ENCODE results near the gene RAD9B. TPM values are rescaled to one million over a fixed set of nuclear protein-coding genes. Genes with fewer than 3 reads are reported as not detected.

RAD9B gene
- 0.14 and 0.46 TPM in 2 replicates for total RNA-seq

GRCh38 chr12:110501752-110502738, at the start of gene RAD9B, which contains the start of gene VPS29:
TSS of gene RAD9B (plus strand) at chr12:110502331. CDS start at chr12:110502338, 7 bp downstream.
TSS of gene VPS29 (minus strand) at chr12:110502111. CDS start at chr12:110502051, 60 bp downstream.

DNA sequence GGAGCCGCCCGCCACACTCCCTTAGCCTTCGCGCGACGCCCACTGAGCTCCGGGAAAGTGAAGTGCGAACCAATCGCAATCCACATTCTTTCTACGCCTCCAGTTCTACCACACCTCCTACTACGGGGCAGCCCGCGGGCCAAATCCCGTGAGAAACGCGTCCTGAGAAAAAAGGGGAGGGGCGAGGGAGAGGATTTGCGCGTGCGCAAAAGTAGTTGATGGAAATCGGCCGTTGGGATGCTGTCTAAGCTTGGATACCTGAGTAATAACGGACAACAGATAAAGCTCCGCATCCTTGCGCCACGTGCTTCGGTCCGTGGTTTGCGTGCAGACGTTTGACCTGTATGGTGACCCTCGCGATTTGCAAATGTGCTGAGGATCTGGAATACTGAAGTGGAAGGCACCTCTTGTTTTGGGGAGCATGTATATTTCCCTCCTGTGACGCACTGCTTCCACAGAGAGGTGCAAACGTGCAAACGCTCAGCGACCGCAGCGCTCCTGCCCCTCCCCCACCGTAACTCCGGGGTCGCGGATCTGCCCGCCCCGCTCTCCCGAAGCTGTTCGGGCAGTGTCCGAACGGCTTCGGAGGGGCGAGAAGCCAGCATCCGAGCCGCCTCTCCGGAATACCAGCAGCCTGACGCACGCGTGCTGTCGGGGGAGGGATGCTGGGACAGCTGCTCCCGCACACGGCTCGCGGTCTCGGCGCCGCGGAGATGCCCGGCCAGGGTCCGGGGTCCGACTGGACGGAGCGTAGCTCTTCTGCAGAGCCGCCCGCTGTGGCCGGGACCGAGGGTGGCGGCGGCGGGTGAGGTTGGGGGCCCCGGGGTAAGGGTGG, 33.7 kb upstream of the RAD9B start, which contains the start of the genes FAM216A and GPN3:
Gene FAM216A, plus strand, starts transcription at position 632 of the 835 bp plus-strand sequence. Its CDS starts 31 bp downstream, at position 663.
Gene GPN3, minus strand, starts transcription at position 44 of the 835 bp plus-strand sequence. CDS start 54 bp downstream, outside the sequence.

Other genes starting within 250 kb of the RAD9B start
- gene ATP2A2, start 221.1 kb upstream of the RAD9B start, total RNA-seq, result 114 and 157 TPM in 2 replicates
- gene ANAPC7, start 98.6 kb upstream of the RAD9B start, total RNA-seq, result 31.7 and 39.9 TPM in 2 replicates
- gene ARPC3, start 52.0 kb upstream of the RAD9B start, total RNA-seq, result 209 and 214 TPM in 2 replicates
- gene GPN3, start 34.1 kb upstream of the RAD9B start, total RNA-seq, result 10.0 and 15.1 TPM in 2 replicates
- 11.2 and 14.7 TPM in 2 replicates for gene FAM216A, start 33.5 kb upstream of the RAD9B start, total RNA-seq
- 35.4 and 55.4 TPM in 2 replicates for gene VPS29, start 220 bp upstream of the RAD9B start, total RNA-seq
- 4.5 and 5.0 TPM in 2 replicates for gene PPTC7, start 81.0 kb downstream of the RAD9B start, total RNA-seq
- gene TCTN1, start 111.8 kb downstream of the RAD9B start, total RNA-seq, result 20.5 and 22.1 TPM in 2 replicates
- 4.8 and 8.5 TPM in 2 replicates for gene HVCN1, start 186.8 kb downstream of the RAD9B start, total RNA-seq
- 64.7 and 65.5 TPM in 2 replicates for gene PPP1CC, start 240.6 kb downstream of the RAD9B start, total RNA-seq

All from smooth muscle cell of bladder (primary cell).